ENCODE measurements around the gene CPNE7.

The CPNE7 gene

DNA sequence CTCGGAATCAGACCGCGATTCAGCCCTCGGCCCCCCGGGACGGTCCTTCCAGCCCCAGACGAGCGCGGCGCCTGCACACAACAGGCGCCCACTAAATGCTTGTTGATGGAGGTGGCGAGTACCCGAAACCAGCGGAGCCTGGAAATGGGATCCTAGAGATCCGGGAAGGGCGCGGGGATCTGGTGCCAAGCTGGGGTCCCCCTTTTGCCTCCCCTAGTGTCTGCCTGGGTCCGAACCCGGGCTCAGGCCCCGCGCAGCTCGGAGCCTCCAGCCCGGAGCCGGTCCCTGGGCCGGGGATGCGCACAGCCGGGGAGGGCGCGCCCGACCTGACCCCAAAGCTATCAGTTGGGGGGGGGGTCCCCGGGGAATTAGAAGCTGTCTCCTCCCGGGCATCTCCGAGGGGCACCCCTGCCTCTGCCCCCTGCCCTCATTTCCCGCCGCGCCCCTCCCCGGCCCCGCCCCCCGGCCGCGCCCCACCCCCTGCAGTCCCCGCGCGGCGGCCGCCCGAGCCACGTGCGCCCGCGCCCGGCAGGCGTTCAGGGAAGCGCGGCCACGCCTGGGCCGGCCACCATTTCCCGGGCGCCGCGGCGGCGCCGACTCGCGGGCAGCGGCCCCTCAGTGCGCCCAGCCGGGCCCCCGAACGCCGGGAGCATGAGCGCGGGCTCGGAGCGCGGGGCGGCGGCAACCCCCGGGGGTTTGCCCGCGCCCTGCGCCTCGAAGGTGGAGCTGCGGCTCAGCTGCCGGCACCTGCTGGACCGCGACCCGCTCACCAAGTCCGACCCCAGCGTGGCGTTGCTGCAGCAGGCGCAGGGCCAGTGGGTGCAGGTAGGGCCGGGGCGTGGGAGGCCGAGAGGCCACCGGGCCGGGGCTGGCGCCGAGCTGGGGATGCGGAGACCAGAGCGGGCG is at the start of gene CPNE7:
TSS of gene CPNE7 (plus strand) at position 512 of the 906 bp plus-strand sequence. CDS start at position 652, 140 bp downstream.
- no peak for DNase-seq

DNA sequence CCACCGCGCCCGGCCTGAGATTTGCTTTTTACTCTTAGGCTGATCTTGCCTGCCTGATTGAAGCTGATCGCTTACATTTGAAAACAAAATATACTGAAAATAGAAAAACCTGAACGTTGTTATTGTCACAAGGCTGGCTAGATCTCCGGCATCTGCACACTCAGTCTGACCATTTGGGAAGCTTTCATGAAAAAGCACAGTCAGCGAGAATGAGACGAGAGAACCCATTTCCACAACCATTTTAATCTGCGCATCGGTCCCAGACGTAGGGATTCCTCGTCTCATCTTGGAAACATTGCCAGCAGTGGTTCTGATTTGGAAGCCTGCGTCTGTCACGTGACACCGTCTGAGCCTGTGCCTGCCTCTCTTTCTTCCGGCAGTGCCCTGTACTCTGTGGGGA is 46.5 kb upstream of the CPNE7 start:
- no peak for DNase-seq

GRCh38 chr16:89530401-89531381 is 44.9 kb upstream of the CPNE7 start:
- DNase-seq, result no peak

DNA sequence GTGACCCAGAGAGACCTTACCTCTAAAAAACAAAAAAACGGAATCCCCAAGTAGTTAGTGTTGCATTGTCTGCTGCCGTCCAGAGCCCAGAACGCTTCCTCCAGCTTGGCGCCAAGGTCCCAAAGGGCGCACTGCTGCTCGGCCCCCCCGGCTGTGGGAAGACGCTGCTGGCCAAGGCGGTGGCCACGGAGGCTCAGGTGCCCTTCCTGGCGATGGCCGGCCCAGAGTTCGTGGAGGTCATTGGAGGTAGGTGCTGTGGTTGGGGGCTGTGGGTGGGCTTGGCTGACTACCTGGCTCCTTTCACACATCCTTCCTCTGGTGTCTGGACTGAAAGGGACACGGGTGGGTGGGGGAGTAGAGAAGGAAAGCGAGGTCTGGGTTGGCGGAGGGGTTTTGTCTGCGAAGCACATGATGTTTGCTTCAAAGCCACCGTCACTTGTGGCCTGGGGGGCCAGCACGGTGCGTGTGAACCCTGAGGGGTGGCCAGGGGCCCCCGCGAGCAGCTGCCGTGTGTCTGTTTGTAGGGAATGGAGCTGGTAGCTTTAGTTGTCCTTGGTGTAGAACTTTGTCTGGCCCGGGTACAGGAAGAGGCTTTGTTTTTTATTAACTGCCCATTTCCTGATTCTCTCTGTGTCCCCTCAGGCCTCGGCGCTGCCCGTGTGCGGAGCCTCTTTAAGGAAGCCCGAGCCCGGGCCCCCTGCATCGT is 43.6 kb upstream of the CPNE7 start:
- DNase-seq, result no peak

DNA sequence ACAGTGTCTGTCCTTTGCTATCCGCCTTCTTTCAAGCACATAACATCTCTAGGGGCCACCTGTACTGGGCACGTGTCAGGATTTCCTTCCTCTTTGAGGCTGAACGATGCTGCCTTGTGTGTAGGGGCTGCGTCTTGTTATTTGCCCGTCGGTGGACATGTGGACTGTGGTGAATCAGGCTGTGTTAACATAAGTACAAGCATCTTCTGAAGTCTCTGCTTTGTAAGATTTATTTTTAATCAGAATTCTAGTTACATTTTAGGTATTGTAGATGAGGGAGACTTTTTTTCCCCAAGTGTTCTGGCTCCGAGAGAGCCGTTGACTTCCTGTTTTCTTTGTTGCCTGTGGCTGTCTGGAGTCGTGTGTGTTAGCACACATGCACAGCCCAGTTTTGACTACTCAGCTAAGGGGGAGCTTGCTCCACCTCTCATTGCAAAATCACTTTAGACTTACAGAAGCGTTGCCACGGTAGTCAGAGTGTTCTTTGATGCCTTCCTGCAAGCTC is 41.3 kb upstream of the CPNE7 start:
- DNase-seq, result peak; percentile 49 to 66

GRCh38 chr16:89536371-89536770 is 39.2 kb upstream of the CPNE7 start:
- DNase-seq, result no peak

DNA sequence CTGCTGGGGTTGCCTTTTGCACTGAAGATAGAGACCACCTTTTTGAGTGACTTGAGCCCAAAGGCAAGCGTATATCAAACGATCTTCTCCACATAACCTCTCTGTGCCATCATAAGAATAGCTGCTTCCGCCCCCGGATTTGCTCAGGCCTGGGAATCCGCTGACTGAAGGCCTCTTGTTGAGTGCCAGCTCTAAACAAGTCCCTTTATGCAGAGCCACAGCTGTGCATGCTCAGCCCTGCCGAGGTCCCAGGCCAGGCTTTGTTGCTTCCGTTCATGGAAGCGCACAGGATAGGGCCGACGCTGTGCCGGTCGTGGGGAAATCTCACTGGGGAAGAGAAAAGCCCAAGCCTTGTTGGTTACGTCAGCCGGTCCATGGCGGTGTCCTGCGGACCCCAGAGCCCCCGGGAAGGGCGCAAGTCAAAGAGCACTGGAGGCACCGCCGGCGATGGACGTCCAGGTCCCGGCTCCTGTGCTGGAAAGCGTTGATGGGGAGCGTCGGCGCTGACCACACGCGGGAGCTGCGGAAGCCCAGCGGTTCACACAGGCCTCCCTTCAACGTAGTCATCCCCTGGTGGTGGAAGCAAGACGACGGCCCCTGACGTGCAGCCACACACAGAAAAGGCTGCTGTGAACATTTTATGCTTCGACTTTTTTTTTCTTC is 38.5 kb upstream of the CPNE7 start:
- DNase-seq, result no peak

DNA sequence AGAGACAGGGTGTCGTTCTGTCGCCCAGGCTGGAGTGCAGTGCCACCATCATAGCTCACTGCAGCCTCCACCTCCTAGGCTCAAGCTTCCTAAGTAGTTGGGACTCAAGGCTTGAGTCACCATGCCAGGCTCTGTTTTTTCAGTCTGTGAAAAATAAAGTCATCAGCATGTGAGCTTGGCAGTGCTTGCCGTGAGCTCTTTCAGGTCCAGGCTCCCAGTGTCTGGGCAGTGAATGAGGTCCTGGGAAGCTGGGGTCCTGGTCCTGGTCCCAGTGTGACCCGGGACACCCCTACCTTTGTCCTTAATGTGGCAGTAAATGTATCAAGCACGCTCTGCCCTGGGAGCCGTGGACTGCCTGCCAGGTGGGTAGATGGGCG is 38.0 kb upstream of the CPNE7 start:
- no peak for DNase-seq

DNA sequence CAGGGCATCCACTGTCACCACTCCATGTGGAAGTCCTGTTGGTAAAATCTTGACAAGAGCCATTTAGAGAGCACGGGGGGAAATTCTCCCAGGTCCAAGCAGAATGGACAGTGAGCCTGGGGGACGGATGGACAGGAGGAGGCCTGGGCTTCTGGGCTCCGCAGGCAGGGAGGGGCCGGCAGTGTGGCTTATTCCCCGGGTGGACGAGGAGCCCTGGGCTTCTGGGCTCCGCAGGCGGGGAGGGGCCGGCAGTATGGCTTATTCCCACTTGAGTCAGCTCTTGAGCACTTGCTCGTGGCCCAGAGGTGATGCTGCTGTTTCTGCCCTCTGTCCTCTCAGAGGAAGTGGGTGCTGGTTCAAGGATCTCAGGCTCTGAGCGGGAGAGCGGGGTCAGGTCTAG is 37.3 kb upstream of the CPNE7 start:
- no peak for DNase-seq

DNA sequence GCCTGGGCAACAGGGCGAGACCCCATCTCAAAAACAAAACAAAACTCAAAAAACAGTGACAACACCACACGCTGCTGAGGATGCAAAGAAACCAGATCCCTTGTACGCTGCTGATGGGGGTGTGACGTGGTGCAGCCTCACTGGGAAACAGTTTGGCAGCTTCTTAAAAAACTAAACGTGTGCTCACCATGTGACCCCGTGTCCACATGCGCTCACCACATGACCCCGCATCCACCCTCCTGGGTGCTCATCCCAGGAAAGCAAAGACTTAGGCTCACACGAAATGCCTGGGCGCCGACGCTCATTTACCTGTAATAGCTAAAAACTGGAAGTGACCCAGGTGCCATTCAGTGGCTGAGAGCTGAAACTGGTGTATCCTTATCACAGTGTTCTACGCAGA is 35.0 kb upstream of the CPNE7 start:
- no peak for DNase-seq

DNA sequence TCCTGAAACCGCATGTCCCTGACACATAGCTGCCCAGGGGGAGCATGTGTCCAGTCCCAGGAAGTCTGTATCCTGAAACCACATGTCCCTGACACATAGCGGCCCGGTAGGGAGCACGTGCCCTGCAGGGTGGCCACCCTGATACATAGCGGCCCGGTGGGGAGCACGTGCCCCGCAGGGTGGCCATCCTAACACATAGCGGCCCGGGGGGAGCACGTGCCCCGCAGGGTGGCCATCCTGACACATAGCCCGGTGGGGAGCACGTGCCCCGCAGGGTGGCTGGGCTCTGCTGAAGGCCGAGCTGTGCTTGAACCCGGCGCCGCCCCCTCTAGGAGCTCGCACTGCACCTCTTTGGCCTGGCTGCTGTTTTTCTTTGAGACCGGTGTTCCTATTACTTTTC is 33.8 kb upstream of the CPNE7 start:
- no peak for DNase-seq

GRCh38 chr16:89544113-89544512 is 31.4 kb upstream of the CPNE7 start:
- no peak for DNase-seq

- DNase-seq, result no peak
Measured at GRCh38 chr16:89544713-89545043, 30.9 kb upstream of the CPNE7 start.

GRCh38 chr16:89545044-89545830 is 30.3 kb upstream of the CPNE7 start:
- no peak for DNase-seq

- no peak for DNase-seq
Measured at GRCh38 chr16:89545831-89546574, 29.6 kb upstream of the CPNE7 start.

DNA sequence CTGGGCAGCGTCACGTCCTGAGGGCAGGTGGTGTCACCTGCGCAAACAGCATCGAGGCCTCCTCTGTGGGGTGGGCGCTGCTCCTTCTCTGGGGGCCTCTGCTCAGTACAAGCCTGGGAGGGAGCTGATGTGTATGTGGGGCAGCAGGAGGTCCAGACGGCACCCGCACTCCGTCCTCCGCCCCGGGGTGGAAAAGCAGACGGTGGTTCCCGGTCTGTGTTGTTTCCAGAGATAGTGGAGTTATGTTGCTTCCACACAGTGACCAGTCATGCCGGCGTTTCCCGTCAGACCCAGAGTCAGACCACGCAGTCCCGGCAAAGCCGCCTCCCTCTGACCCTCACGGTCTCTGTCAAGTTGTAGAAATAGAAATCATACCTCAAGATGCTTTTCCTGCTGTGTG is 28.8 kb upstream of the CPNE7 start:
- DNase-seq, result no peak

GRCh38 chr16:89547291-89547690 is 28.3 kb upstream of the CPNE7 start:
- DNase-seq, result no peak

- DNase-seq, result no peak
Measured at GRCh38 chr16:89547860-89548259, 27.7 kb upstream of the CPNE7 start.

DNA sequence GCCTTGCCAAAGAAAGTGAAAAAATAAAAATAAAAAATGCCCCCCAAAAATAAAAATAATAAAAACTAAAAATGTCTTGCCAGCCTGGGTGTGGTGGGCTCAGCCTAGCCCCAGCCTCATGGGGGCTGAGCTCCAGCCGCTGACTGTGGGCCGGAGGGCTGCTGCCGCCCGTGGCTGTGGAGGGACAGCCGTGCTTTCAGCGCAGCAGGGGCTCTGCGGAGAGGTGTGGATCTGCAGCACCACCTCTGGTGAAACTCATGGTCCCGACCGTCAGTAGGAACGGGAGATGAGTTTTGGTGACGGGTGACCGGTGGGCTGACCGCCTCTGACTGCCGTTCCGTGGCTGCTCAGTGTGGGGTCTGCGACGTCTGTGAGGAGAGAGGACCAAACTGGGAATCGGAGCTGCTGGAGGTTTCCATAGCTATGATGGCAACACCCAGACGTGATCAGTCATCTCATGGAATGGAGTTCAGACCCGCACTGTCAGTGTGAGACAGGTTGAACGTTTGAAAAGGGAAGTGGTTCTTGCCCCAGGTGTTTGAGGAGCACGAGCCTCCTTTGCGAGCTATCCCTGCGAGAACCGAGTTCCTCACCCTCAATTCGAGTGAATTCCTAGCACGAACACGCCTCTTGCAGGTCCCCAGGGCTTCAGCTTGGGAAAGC is 27.1 kb upstream of the CPNE7 start:
- DNase-seq, result no peak

DNA sequence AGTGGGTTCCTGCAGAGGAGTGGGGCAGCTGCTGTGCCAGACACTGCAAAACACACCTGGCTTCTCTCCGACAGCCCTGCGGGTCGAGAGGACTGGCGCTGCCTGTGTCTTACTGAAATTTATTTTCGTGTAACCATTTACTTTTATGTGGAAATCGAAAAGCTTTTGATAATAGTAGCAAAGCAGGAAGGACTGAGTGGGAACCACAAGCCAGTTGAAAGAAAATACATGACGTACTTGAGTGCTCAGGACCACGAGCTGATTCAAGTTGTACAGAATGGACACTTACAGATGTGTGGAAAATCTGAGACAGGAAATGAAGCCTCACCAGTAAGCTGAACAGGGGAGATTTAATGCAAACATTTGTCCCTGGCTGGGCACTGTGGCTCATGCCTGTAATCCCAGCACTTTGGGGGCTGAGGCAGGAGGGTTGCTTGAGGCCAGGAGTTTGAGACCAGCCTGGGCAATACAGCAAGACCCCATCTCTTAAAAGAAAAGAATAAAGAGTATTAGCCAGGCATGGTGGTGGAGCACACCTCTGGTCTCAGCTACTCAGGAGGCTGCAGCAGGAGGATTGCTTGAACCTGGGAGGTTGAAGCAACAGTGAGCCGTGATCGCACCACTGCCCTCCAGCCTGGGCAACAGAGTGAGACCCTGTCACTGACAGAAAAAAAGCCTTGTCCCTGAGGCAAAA is 26.4 kb upstream of the CPNE7 start:
- peak in 1 of 2 donors; percentile 35 for DNase-seq
